Epithelial cell of proximal tubule (primary cell): ENCODE measurements around the gene LONP1. TPM values are rescaled to one million over a fixed set of nuclear protein-coding genes. Genes with fewer than 3 reads are reported as not detected.

Experiments
- DNase-seq: peaks from one replicate; pipeline ENCODE4 v3.0.0-alpha.2; 2011; ENCODE audit warnings: low read depth
- H3K4me3 ChIP-seq: 2 replicates; pipeline ENCODE4 v1.5.1; 2011; ENCODE audit warnings: low read depth, mild to moderate bottlenecking, low read length
- CTCF ChIP-seq: conservative IDR thresholded peaks from 2 replicates; pipeline ENCODE4 v1.5.1; 2012; ENCODE audit warnings: low read depth, mild to moderate bottlenecking, low read length
- total RNA-seq: library from RNA; depleted of rRNA; stranded (reverse); fragments of >200 nt; gene quantifications from 2 replicates; pipeline ENCODE4 v1.2.3, GENCODE V29; 2015

LONP1 gene
- total RNA-seq, 1 donor from 2014 or later = 134 TPM

DNA sequence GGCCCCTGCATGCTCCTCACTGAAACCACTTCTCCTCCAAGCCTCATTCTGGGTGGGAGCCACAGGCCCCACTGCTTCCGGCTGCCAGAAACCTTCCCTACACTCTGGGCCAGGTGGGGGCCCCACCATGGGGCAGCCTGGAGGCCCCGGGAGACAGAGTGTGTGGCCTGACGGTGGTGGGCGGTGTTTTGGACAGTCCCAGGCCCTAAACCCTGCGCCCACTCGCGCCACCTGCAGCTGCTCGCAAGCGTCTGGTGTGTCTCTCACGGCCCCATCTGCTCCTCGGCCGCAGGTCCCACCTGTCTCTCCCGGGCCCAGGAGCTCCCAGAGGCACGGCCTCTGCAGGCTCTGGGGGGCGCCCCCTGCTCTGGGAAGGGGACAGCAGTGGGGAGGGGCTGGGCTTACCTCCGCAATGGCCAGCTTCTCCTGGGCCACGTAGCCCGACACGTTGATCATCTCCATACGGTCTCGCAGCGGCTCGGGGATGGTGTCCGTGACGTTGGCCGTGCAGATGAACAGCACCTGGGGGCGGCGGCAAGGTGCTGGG lies 24.2 kb downstream of the LONP1 start:
- H3K4me3 ChIP-seq = no peak overlapping the region
- no peak for TF ChIP-seq CTCF
- no peak for DNase-seq

- no peak overlapping the region for H3K4me3 ChIP-seq
- no peak for DNase-seq
- no peak for TF ChIP-seq CTCF
Observed at GRCh38 chr19:5694956-5695648, 24.8 kb downstream of the LONP1 start.

DNA sequence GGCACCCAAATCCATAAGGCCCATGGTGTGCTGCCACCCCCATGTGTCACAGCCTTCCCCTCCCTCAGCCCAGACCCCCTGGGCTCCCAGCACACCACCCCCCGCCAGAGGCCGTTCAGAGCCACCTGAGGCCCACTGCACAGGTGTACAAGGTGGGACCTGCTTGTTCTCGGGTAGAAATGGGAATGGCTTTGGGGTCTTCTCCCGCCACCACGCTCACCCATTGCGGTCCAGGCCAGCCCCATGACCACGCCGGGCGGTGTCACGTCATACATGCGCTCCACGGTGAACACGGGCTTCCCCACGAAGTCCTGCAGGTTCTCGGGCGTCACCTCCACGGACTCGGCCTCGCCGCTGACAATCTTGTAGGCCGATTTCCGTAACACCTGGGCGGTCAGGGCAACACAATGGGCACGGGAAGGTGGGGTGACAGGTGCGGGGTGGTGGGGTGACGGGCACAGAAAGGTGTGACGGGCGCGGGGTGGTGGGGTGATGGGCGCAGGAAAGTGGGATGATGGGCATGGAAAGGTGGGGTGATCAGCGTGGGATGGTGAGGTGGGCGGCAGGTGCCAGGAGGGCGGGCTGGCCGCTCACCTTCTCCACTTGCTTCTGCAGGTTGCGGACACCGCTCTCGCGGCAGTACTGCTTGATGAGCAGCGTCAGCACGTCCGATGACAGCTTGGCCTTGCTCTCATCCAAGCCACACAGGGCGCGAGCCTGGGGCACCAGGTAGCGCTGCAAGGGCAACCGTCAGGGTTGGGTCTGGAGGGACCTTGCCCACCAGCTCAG lies 25.6 kb downstream of the LONP1 start:
- TF ChIP-seq CTCF = no peak
- DNase-seq = no peak
- H3K4me3 ChIP-seq = no peak overlapping the region

GRCh38 chr19:5693195-5694166 lies 26.5 kb downstream of the LONP1 start:
- no peak for DNase-seq
- no peak overlapping the region for H3K4me3 ChIP-seq
- TF ChIP-seq CTCF = no peak

- DNase-seq = no peak
- no peak for TF ChIP-seq CTCF
Observed at GRCh38 chr19:5692723-5693194, 27.2 kb downstream of the LONP1 start.

More at GRCh38 chr19:5692723-5693194, 27.2 kb downstream of the LONP1 start:
- no peak overlapping the region for H3K4me3 ChIP-seq
